ENCODE results near the gene CCDC134. TPM values are rescaled to one million over a fixed set of nuclear protein-coding genes. Genes with fewer than 3 reads are reported as not detected.
A peak's percentile ranks its signal among the peaks of the same experiment; 100 is the strongest.

CCDC134 gene
- total and polyA plus RNA-seq, 7 donors, result 0.60 to 8.6 (median 6.1) TPM

DNA sequence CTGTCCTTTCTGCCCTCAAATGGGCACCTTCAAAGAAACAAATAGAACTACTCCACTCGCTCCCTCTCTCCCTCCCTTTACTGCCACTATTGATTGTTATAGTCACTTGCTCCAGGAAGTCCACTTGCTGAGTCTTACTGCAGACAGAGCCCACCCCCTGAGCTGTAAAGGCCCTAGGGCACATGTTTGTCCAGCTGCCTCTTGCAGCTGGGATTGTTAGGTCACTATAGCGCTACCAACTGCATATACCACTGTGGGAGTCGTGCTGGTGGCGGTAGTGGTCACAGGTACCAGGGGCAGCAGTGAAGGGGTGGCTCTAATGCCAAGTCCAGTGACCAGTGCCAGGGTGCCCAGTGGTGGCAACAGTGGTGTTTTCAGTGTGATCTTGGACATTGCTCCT is 28.0 kb downstream of the CCDC134 start:
- WGBS, 2 donors, result 30 to 79% methylated on average over 4 of the region's 4 CpGs
- TF ChIP-seq POLR2A (IDR thresholded peaks at IDR 0.05), result peak in 1 of 2 donors; percentile 9
- no peak for TF ChIP-seq CTCF (IDR thresholded peaks at IDR 0.05)
- DNase-seq, result no peak
- Histone ChIP-seq H3K4me1 (peaks cover 0 to 18% (median 4%) of the 10 kb centered on the region in 4 donors), H3K36me3 (no peaks in the 10 kb centered on the region), H3K27ac (no peak overlapping the region), H3K4me3 (no peak overlapping the region), H3K9me3 (no peaks in the 10 kb centered on the region), H3K27me3 (no peaks in the 10 kb centered on the region)
- intact Hi-C loops (cut with DNase I), result no loop called here

- H3K27ac ChIP-seq, result no peak overlapping the region
- TF ChIP-seq POLR2A (IDR thresholded peaks at IDR 0.05), result no peak
- no peak for TF ChIP-seq CTCF (IDR thresholded peaks at IDR 0.05)
- no peak for TF ChIP-seq EP300 (IDR thresholded peaks at IDR 0.05)
- no peak for TF ChIP-seq POLR2AphosphoS5 (IDR thresholded peaks at IDR 0.05)
- no peak for DNase-seq
- H3K9me3 ChIP-seq, result no peaks in the 10 kb centered on the region
- WGBS, 2 donors, result 96 to 98% methylated on average over 3 of the region's 3 CpGs
- peaks cover 0 to 31% (median 17%) of the 10 kb centered on the region in 4 donors for H3K4me1 ChIP-seq
- no peak overlapping the region for H3K4me3 ChIP-seq
- H3K36me3 ChIP-seq, result no peaks in the 10 kb centered on the region
- intact Hi-C loops (cut with DNase I), result loop anchor here (5.0 kb wide), 1 partner anchor 133 kb away; the partner anchor contains the start of gene MEI1
- H3K27me3 ChIP-seq, result no peaks in the 10 kb centered on the region
These were observed 29.7 kb downstream of the CCDC134 start for GRCh38 chr22:41830174-41830573.

- Histone ChIP-seq H3K27ac (peak overlapping the region in 3 of 4 donors; percentile 90 to 97 (median 92)), H3K4me1 (peaks cover 0 to 29% (median 17%) of the 10 kb centered on the region in 4 donors), H3K27me3 (no peaks in the 10 kb centered on the region), H3K9me3 (no peaks in the 10 kb centered on the region), H3K36me3 (peaks cover 0 to 10% (median 0%) of the 10 kb centered on the region in 4 donors), H3K4me3 (no peak overlapping the region)
- WGBS, 2 donors, result 71 to 80% methylated on average over 6 of the region's 6 CpGs
- TF ChIP-seq POLR2A (IDR thresholded peaks at IDR 0.05), result no peak
- DNase-seq, result no peak
- intact Hi-C loops (cut with DNase I), result loop anchor here (5.0 kb wide), 1 partner anchor 134 kb away; the partner anchor contains the start of gene MEI1
These were observed 30.9 kb downstream of the CCDC134 start for GRCh38 chr22:41831383-41831782.

DNA sequence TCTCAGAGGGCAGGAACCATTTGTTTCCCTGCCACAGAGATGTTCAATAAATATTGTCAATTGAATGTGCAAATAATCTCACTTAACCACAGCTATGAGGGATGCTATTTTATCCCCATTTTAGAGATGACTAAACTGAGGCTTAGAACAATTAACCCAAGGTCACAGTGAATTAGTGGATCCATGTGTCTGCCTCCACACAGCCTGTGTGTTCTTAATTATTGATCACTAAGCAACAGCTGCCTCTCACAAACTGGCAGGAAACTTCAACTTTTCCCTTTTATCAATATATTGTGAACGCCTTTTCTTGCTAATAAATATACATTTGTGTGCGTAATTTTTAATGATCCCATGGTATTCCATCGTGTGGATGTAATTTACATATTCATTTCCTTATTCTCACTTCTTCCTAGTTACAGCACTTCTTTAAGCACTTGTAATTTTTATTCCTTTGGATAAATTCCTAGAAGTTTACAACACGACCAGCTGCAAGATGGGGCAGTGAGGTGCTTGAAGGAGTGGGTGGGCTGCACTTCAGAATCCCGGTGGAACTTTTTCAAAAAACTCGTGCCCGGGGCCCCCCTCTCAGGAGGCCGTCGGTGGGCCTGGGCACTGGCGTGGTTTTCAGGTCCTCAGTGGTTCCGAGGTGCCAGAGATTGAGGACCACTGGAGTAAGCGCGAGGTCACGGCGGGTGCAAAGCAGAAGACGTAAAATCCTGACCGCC is 31.5 kb downstream of the CCDC134 start:
- no peaks in the 10 kb centered on the region for H3K27me3 ChIP-seq
- WGBS, 2 donors, result 4 to 12% methylated on average over 17 of the region's 17 CpGs
- no peak for TF ChIP-seq POLR2AphosphoS5 (IDR thresholded peaks at IDR 0.05)
- TF ChIP-seq EP300 (IDR thresholded peaks at IDR 0.05), result no peak
- no peak for TF ChIP-seq CTCF (IDR thresholded peaks at IDR 0.05)
- TF ChIP-seq POLR2A (IDR thresholded peaks at IDR 0.05), result no peak
- H3K27ac ChIP-seq, result peak overlapping the region; percentile 90 to 97 (median 92)
- peaks cover 0 to 17% (median 0%) of the 10 kb centered on the region in 4 donors for H3K36me3 ChIP-seq
- no peaks in the 10 kb centered on the region for H3K9me3 ChIP-seq
- H3K4me3 ChIP-seq, result peak overlapping the region; percentile 70 to 98 (median 95)
- H3K4me1 ChIP-seq, result peaks cover 0 to 26% (median 17%) of the 10 kb centered on the region in 4 donors
- intact Hi-C loops (cut with DNase I), result loop anchor here (2.0 to 5.0 kb wide), 3 partner anchors 31 to 135 kb away; partner anchors contain the start of genes CCDC134, CENPM and MEI1
- DNase-seq, result no peak

GRCh38 chr22:41832553-41833368 is 32.3 kb downstream of the CCDC134 start, which contains the start of gene SREBF2:
Gene SREBF2, plus strand, starts transcription at chr22:41833105. Its CDS starts 166 bp downstream, at chr22:41833271.
- H3K4me1 ChIP-seq, result peaks cover 0 to 26% (median 17%) of the 10 kb centered on the region in 4 donors
- no peaks in the 10 kb centered on the region for H3K27me3 ChIP-seq
- H3K27ac ChIP-seq, result peak within 1 kb of the TSS; percentile 90 to 97 (median 92)
- H3K4me3 ChIP-seq, result peak within 1 kb of the TSS; percentile 70 to 98 (median 95)
- peaks cover 0 to 17% (median 0%) of the 10 kb centered on the region in 4 donors for H3K36me3 ChIP-seq
- no peaks in the 10 kb centered on the region for H3K9me3 ChIP-seq
- DNase-seq, result peak; percentile 100
- peak; percentile 30 to 73 for TF ChIP-seq POLR2A (IDR thresholded peaks at IDR 0.05)
- TF ChIP-seq POLR2AphosphoS5 (IDR thresholded peaks at IDR 0.05), result peak; percentile 63 to 90 (median 80)
- peak in 1 of 4 donors; percentile 82 for TF ChIP-seq EP300 (IDR thresholded peaks at IDR 0.05)
- no peak for TF ChIP-seq CTCF (IDR thresholded peaks at IDR 0.05)
- intact Hi-C loops (cut with DNase I), result loop anchor here (2.0 to 5.0 kb wide), 3 partner anchors 32 to 135 kb away; partner anchors contain the start of genes CCDC134, CENPM and MEI1
- 0 to 1% methylated on average over 75 of the region's 75 CpGs for WGBS, 2 donors
